Right lobe of liver (tissue), 4 donors: ENCODE measurements around the gene RBM19.

Experiments
- CTCF ChIP-seq, 4 donors: fragments of 200-600 bp in 3 of 4; fragments of 450-650 bp in 1 of 4; IDR thresholded peaks; one replicate each; pipeline versions ENCODE4 v1.5.1 to v1.8.0; 2016 to 2022; ENCODE audit warnings: antibody characterized with exemption in 4 of 4, mild to moderate bottlenecking in 2 of 4
- POLR2A ChIP-seq: fragments of 450-650 bp; IDR thresholded peaks from one replicate; pipeline ENCODE4 v1.6.1; 2017; ENCODE audit warnings: antibody characterized with exemption, mild to moderate bottlenecking
- donor health status: DM: no; HTN: no; CAD: no.
- donor health status: DM: no; HTN: no; CAD: no.
- donor health status: DM: no; HTN: yes; CAD: no.

GRCh38 chr12:113853491-113853890 is 112.6 kb downstream of the RBM19 start:
- TF ChIP-seq CTCF (IDR thresholded peaks at IDR 0.05) (no peak), POLR2A (no peak)
